RCC 7860 (cell line): ENCODE results near the gene LEMD1.

Experiments used
- DNase-seq: peaks from one replicate; pipeline ENCODE4 v3.0.0-alpha.2; 2015; ENCODE audit warnings: low spot score
- FAIRE-seq: peaks from 2 replicates; lab custom pipeline; 2012; peaks lifted over from hg19 to GRCh38; lab: Jason Lieb, UNC

LEMD1 gene

DNA sequence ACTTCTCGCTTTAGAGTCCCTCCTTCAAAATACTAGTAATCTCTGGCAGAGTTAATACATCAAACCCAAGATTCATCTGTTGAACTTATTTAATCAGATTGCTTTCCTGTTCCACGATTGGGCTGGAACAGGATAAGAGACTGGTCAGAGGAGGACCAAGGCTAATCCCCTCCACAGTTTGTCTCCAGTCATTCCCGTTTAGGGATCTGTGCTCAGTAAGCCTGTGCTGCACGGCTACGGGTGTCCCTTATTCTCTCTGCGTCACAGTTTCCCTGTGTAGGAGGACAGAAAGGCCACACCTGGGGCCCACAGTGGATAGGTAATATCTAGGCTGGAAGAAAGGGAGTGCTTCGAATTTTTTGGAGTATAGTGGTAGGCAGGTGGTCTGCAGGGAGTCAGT lies 83.8 kb downstream of the LEMD1 start:
- DNase-seq (no peak), FAIRE-seq (no peak)

DNA sequence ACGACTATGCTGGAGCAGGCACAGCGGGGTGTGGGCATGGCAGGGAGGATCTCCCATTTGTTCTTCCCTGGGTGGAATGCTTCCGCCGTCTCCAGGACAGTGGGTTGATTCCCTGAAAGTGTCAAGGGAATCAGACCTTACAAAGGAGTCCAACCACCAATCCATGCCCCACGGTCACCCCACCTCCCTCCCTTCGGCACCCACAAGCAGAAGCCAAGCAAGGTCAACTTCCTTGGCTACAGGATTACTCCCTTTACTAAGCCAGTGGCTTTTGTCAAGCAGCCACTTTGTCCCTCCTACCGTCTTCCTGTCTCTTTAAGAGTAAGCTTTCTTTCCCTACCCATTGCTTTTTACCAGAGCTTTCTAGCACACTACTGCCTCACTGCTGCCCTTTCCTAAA lies 84.4 kb downstream of the LEMD1 start:
- DNase-seq (no peak), FAIRE-seq (no peak)

DNA sequence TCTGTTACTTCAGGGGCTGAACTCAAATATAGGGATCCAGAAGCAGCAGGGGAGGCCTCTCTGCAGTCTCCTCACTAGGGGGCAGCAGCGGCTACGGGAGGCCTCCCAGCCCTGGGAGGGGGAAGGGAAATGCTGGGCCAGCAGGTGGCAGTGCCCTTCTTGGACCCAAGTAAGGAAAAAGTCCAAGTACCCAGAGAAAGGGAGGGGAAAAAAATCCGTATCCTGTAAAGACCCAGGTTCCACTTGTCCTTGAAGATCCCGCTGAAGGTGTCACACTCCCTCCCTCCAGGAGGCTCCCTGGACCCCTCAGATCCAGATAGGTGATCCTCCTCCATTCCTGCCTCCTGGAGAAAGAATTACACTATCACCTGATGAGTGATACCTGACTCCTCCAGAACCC lies 86.2 kb downstream of the LEMD1 start:
- FAIRE-seq = peak; percentile 23

DNA sequence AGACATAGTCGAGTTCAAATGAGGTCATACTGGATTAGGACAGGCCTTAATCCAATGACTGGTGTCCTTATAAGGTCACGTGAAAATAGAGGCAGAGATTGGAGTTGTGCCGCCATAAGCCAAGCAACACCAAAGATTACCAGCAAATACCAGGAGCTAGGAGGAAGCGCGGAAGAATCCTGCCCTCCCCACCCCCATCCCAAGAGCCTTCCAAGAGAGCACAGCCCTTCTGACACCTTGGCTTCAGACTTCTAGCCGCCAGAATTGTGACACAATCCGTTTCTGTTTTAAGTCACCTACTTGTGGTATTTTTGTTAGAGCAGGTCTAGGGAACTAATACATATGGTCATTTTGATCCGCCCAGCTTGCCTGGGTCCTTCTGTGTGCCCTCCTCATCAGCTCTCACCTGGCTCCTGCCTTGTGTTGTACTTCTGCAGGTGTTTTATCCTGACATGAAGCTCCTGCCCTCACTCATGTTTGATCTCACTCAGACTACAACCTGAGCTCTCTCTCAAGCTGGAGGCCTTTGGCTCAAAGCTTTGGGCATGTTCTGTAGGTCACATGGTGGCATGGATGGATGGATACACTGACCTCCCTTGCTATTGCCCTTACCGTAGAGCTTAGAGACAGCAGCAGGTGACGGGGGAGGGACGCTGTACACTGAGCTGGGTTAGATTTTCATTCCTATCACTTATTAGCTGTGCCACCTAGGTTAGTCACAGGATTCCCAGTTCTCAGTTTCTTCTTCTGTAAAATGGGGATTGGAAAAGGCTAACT lies 89.7 kb downstream of the LEMD1 start:
- FAIRE-seq = no peak
- no peak for DNase-seq

More for the DNA sequence above, 86.2 kb downstream of the LEMD1 start:
- DNase-seq = peak; percentile 61
